HG03025 (cell line): ENCODE results near the gene PDZRN4.

Experiments
- ATAC-seq: cut with Tn5 transposase; IDR thresholded peaks from one replicate; pipeline ENCODE4 v1.9.1; 2021; ENCODE audit warnings: mild to moderate bottlenecking, moderate library complexity; ENCODE audit not compliant: unreplicated experiment, low FRiP score

Gene PDZRN4

DNA sequence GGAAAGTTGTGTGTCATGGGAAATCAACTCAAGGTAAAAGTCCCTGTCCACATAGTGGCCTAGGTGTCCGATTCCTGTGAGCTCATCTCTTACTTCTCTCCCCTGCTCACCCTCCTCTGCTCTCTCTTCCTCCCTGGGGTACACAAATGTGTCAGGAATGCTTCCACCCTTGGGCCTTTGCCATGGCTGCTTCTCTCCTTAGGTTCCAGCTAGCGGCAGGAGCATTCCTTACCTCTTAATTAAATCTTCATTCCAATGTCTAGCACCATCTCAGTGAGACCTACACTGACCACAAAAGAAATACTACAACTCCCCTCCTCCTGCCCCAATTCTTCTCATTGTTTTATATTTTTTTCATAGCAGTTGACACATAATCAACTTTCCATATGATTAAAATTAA lies 298.6 kb downstream of the PDZRN4 start:
- no peak for ATAC-seq

DNA sequence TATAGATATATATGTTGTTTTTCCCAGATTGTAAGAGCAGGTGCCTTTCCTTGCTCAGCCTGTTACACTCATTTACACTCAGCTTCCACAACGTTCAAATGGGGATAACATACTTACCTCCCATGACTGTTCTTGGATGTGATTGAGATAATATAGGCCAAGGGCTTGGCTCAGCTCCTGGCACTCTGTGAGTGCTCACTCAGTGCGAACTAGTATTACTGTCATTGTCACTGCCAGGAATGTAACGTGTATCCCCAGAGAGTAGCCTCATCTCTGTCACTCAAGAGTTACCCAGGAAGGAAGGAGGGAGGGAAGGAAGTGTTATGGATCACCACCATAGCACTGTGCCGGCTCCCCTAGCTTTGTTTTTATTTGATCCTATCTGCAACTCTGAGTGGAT lies 307.9 kb downstream of the PDZRN4 start:
- ATAC-seq = no peak

- no peak for ATAC-seq
Observed at GRCh38 chr12:41497409-41497808, 309.3 kb downstream of the PDZRN4 start.

DNA sequence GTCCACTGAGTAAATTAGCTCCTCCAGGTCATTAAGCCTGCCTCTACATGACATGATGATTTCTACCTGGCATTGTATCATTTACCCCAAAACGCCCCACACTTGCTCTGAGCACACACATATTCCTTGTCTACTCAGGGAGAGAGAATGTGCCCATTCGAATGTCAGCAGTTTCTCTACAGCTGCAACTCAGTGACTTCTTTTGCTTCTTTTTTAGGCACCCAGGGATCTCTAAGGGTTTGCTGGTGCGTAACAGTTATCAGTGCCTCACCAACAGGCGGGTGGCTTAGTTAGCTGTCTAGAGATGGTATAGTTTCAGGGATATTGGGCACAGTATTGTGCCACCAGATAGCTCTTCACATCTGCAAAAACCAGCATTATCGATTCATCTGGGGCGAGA lies 316.9 kb downstream of the PDZRN4 start:
- ATAC-seq = no peak

GRCh38 chr12:41507286-41507685 lies 319.2 kb downstream of the PDZRN4 start:
- no peak for ATAC-seq

- no peak for ATAC-seq
Observed at GRCh38 chr12:41509271-41510055, 321.3 kb downstream of the PDZRN4 start.

GRCh38 chr12:41510470-41510869 lies 322.4 kb downstream of the PDZRN4 start:
- ATAC-seq = no peak

- no peak for ATAC-seq
Observed at GRCh38 chr12:41511247-41511646, 323.1 kb downstream of the PDZRN4 start.

DNA sequence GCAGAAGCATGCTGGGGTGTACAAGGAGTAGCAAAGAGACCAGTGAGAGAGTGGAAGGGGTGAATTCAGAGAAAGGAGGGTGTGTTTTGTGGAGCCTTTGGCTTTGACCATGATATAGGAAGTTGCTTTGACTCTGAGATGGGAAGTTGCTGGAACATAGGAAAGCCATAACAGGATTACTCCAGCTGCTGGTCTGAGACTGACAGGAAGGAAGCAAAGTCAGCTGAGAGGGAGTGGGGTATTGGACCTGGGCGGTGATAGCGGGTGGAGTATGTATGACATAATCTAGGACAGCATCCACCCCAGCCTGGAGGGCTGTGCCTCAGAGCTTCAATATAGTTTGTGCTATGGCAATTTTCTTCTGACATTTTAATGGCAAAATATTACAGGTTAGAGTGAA lies 324.4 kb downstream of the PDZRN4 start:
- no peak for ATAC-seq

- no peak for ATAC-seq
Observed at GRCh38 chr12:41514021-41514777, 326.1 kb downstream of the PDZRN4 start.

DNA sequence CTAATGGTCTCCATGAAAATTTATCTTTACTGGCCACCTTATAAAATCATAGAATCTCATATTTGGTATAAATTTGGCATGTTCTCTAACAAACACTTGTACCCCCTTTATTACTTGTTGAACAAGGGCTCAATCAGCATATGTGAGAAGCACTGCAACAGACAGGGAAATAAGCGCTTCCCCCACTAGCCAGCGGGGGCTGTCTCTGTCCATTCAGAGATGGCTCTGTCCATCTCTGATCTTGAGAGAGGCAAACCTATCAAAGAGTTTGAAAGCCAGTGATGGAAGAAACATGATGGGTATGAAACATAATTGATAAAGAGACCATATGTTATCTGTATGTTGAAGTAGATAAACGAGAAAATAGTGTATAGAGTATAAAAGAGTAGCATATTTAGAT lies 326.8 kb downstream of the PDZRN4 start:
- no peak for ATAC-seq

DNA sequence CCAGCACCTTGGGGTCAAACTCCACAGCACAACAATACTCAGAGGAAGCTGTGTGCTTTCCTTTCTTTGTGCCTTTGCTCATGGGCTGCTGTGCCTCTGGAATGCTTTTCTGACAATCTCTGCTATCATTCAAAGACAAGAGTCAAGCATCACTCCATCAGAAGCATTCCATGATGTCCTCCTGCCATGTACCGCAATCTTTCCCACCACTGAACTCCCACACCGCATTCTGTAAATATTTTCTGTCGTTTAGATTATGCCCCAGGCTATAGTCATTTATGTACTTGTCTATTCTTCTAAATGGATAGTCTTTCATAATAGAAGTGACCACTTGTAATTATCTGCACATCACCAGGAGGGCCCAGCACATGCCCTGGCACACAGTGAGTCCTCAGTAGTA lies 327.8 kb downstream of the PDZRN4 start:
- ATAC-seq = no peak

GRCh38 chr12:41520869-41521268 lies 332.7 kb downstream of the PDZRN4 start:
- ATAC-seq = no peak

DNA sequence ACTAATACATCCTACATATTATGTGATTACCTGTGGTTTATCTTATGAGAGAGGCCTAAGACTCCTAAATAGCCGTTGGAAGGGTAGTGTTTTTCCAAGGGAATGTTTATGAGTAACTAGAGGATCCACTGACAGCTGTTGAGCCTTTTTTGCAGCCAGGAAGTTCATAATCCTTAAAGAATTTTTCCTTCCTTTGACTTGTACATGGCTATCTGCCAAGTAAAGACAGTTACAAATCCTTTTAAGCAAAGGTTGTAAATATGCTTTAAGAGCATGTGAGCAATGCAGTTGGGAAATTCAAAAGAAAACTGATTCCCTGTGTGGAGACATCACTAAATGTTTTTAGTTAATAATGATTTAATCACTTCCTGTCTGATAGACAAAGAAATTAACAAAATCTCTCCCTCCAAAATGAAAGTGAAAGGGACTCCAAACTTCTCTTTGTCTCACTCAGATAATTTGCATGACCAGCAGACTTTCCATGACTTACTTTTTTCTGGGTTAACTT lies 333.8 kb downstream of the PDZRN4 start:
- ATAC-seq = no peak

DNA sequence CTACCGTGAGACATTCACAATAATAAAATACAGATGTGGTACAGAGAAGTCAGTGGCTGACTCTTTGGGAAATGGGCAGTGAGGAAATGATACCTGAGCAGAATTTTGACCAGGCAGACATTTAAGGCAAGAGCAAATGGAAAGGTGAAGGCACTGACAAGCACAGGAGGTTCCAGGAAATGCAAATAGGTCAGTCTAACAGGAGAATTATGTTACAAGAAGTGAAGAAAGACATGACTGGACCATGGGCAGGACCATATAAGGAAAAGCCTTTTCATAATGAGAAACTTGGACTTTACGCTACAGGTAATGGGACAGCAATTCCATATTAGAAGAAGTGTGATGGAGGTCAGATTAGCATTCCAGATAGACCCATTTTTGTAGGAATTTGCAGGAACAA lies 338.9 kb downstream of the PDZRN4 start:
- no peak for ATAC-seq

DNA sequence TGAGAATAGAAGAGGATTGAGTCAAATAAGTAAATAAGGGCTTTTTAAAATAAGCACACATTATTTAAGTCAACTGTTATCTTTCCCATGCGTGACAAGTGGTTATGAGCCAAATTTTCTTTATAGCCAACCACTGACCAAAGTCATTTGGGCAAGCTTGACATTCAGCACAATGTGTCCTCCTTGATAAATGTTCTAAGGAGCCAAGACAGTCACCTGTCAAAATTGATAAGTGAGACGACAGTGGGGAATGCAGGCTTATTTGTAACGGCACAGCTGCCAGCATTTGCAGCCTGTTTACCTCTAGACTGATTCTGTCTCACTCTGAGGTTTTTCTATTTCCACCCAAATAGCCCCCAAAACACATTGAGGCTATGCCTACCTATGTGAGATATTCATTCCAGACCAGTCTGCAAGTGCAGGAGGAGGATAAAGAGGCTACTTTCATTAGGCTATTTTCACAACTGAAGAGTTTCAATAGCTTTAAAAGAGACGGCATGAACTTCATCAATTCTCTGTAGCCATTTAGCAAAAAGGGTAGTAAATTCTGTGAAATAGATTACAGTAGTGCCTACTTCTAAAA lies 339.5 kb downstream of the PDZRN4 start:
- ATAC-seq = no peak

DNA sequence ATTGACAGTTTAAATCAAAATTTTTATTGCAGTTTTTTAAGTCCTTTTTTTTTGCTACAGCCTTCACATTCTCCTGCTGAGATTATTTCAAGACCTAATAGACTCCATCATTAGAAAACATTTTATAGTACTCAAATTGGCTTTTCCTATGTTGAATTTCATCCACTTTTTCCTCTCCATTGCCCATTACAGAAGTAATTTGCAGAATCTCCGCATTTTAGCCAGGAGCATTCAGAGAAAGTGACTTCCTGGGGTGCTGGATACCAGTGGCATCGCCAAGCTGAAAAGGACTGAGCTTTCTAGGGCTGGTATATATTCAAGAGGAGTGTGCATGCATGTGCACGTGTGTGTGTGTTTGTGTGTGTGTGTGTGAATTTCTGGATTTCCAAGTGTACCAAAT lies 340.8 kb downstream of the PDZRN4 start:
- ATAC-seq = no peak

DNA sequence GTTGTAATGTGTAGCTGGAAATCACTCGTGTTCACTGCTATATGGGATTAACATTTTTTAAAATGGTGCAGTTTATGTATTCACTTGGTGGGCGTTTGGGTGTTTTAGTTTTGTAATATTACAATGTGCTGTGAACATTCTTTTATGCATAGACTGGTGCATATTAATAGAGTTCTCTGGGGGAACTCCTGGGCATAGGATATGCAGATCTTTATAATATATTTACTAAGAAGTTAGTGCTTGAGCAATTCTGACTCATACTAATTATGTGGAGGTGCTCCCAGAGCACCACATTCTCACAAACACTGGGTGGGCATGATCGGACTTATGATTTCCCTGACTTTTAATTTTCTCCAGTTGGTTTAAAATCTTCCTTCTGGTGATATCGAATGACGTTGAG lies 342.3 kb downstream of the PDZRN4 start:
- no peak for ATAC-seq

DNA sequence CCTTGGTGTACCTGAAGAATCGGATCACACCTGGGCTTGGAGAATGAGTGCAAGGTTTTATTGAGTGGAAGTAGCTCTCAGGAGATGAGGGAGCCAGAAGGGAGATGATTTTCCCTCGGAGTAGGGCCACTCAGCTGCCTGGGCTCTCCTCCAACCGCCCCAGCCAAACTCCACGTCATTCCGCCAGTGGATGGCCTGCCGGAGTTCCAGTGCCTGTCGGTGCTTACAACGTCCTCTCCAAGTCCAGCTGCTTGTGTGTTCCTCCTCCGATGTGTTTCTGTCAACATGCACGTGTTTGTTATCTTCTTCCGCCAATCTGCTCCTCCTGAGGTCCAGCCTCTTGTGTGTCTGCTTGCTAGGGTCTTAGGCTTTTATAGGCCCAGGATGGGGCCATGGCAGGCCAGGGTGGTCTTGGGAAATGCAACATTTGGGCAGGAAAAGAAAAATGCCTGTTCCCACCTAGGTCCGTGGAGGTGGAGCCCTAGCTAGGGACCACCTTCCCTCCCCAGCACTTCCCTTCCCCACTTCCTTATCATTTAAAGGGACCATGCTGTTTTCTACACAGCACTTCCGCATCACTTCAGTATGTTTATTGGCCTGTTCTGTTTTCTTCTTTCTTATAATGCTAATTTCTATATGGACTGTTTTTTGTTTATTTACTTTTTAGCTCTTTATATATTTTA lies 343.2 kb downstream of the PDZRN4 start:
- no peak for ATAC-seq

DNA sequence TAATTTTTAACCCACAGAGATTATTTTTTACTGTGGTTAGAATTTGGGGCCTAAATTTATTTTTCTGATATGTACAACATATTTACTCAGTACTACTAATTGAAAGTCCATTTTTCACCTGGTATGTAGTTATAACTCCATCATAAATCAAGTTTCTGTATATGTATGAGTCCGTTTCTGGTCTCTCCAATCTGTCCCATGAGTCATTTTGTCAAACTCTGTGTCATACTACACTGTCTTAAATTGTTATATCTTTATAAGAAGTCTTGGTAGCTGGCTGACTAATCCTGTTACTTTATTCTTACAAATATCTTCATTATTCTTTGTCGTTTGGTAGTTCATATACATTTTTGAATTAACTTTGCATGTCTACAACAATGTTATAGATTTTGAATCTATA lies 344.0 kb downstream of the PDZRN4 start:
- no peak for ATAC-seq
